Panc1 (cell line): ENCODE data around the gene WNK4. TPM values are rescaled to one million over a fixed set of nuclear protein-coding genes. Genes with fewer than 3 reads are reported as not detected.
A peak's percentile ranks its signal among the peaks of the same experiment; 100 is the strongest.

Experiments
- ATAC-seq: fragments of 200-7000 bp; cut with Tn5 transposase; 2 replicates; pipeline ENCODE4 v1.9.1; 2020; ENCODE audit warnings: mild to moderate bottlenecking, moderate library complexity
- BruUV-seq: library from RNA; stranded (reverse); fragments of 400-500 nt; replicated peaks from 2 replicates; lab custom pipeline; 2021; lab: Mats Ljungman, UMichigan
- CTCF ChIA-PET: fragments of 300-600 bp; sonication (Branson Sonifier 250); formaldehyde crosslinking; loops from one replicate; lab custom pipeline; 2022; ENCODE audit warnings: antibody characterized with exemption; lab: Charles Lee
- POLR2A ChIA-PET: fragments of 300-600 bp; sonication (Branson Sonifier 250); formaldehyde crosslinking; loops from one replicate; lab custom pipeline; 2022; ENCODE audit warnings: antibody characterized with exemption; lab: Charles Lee
- DNase-seq: peaks from one replicate; pipeline ENCODE4 v3.0.0-alpha.2; 2010; ENCODE audit warnings: low read depth, low spot score
- H3K27ac ChIP-seq: 2 replicates; pipeline ENCODE4 v1.5.1; 2011; ENCODE audit warnings: mild to moderate bottlenecking, low read length, inconsistent platforms
- H3K27me3 ChIP-seq: fragments of 200-500 bp; sonication (Bioruptor generic); 2 replicates; pipeline ENCODE4 v1.6.0; 2014; ENCODE audit warnings: low read length, inconsistent platforms; ENCODE audit not compliant: control insufficient read depth, insufficient read depth
- H3K36me3 ChIP-seq: fragments of 200-500 bp; sonication (Bioruptor generic); 2 replicates; pipeline ENCODE4 v1.5.1; 2014; ENCODE audit warnings: inconsistent platforms, mild to moderate bottlenecking, low read length, moderate library complexity; ENCODE audit not compliant: control insufficient read depth, insufficient read depth
- H3K4me1 ChIP-seq: 2 replicates; pipeline ENCODE4 v1.5.1; 2011; ENCODE audit warnings: inconsistent platforms, mild to moderate bottlenecking, low read length, moderate library complexity; ENCODE audit not compliant: control insufficient read depth, insufficient read depth
- H3K4me3 ChIP-seq, 2 experiments: 2 replicates each; pipeline ENCODE4 v1.5.1; 2011 to 2012; ENCODE audit warnings: low read depth in 2 of 2, low read length in 2 of 2, mild to moderate bottlenecking in 2 of 2, inconsistent platforms in 1 of 2, moderate library complexity in 1 of 2
- H3K9me3 ChIP-seq: fragments of 200-500 bp; sonication (Bioruptor generic); 2 replicates; pipeline ENCODE4 v1.5.1; 2014; ENCODE audit warnings: low read depth, mild to moderate bottlenecking, inconsistent platforms, low read length, moderate library complexity; ENCODE audit not compliant: control insufficient read depth, insufficient read depth
- POLR2AphosphoS5 ChIP-seq: IDR thresholded peaks from 2 replicates; pipeline ENCODE4 v1.6.1; 2012; ENCODE audit warnings: mild to moderate bottlenecking, low read depth, low read length, moderate library complexity
- SIN3A ChIP-seq: IDR thresholded peaks from 2 replicates; pipeline ENCODE4 v1.6.1; 2012; ENCODE audit warnings: low read depth, mild to moderate bottlenecking, low read length, moderate library complexity, borderline replicate concordance; ENCODE audit not compliant: insufficient read depth
- TCF7L2 ChIP-seq: IDR thresholded peaks from 2 replicates; pipeline ENCODE4 v1.6.1; 2011; ENCODE audit warnings: mild to moderate bottlenecking, low read depth, low read length, inconsistent platforms
- in situ Hi-C: cut with HindIII; loops from 2 replicates; pipeline ENCODE4 v1.10.0; 2016; ENCODE audit warnings: low sequenced_read_pairs, low pct_unique_long_range_greater_than_20kb
- intact Hi-C: fragments of 100-400 bp; cut with micrococcal nuclease; formaldehyde crosslinking; loops from one replicate; pipeline ENCODE4 v1.10.0; 2022; ENCODE audit not compliant: unreplicated experiment
- total RNA-seq: library from RNA; stranded (reverse); gene quantifications from one replicate; pipeline ENCODE4 v1.2.1, GENCODE V29; 2021; ENCODE audit not compliant: unreplicated experiment
- TF ChIP-seq, protein P1 (sequence below), 2 experiments: IDR thresholded peaks; 2 replicates each; pipeline ENCODE4 v1.6.1; 2011 to 2012; ENCODE audit warnings: low read depth in 2 of 2, control low read depth in 1 of 2, low read length in 1 of 2, mild to moderate bottlenecking in 1 of 2, moderate library complexity in 1 of 2; ENCODE audit not compliant: insufficient read depth in 1 of 2
- TF ChIP-seq, protein P2 (sequence below): fragments of 450-650 bp; IDR thresholded peaks from 2 replicates; pipeline ENCODE4 v1.5.1; 2017; ENCODE audit warnings: mild to moderate bottlenecking

The WNK4 gene
- total RNA-seq, 1 experiment from 2014 or later: 3.5 TPM

DNA sequence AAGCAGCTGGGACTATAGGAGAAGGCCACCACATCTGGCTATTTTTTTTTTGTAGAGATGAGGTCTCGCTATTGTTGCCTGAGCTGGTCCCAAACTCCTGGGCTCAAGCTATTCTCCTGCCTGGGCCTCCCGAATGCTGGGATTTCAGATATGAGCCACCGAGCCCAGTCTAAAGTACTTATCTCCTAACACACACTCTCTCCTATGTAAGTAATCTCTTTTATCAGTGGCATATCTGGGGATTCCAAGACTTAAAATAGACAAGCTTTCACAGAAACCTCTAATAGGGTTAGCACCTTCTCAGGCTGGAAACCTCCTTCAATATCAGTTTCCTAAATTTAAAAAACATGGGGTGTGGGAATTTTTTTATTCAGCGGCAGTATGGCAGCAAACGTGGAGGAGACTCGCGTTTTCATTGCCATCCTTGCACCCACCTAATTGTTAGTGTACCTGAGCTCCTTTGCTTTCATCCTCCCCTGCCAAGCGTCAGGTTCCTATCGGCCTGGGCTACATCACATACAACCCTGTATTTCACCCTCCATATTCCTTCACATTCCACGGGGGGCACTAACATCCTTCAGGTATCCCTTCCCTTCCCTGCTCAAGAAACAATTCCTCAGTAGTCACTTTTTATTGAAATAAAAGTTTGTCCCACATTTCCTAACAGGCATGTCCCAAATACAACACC is 36.7 kb upstream of the WNK4 start:
- TF ChIP-seq, protein P1, sequence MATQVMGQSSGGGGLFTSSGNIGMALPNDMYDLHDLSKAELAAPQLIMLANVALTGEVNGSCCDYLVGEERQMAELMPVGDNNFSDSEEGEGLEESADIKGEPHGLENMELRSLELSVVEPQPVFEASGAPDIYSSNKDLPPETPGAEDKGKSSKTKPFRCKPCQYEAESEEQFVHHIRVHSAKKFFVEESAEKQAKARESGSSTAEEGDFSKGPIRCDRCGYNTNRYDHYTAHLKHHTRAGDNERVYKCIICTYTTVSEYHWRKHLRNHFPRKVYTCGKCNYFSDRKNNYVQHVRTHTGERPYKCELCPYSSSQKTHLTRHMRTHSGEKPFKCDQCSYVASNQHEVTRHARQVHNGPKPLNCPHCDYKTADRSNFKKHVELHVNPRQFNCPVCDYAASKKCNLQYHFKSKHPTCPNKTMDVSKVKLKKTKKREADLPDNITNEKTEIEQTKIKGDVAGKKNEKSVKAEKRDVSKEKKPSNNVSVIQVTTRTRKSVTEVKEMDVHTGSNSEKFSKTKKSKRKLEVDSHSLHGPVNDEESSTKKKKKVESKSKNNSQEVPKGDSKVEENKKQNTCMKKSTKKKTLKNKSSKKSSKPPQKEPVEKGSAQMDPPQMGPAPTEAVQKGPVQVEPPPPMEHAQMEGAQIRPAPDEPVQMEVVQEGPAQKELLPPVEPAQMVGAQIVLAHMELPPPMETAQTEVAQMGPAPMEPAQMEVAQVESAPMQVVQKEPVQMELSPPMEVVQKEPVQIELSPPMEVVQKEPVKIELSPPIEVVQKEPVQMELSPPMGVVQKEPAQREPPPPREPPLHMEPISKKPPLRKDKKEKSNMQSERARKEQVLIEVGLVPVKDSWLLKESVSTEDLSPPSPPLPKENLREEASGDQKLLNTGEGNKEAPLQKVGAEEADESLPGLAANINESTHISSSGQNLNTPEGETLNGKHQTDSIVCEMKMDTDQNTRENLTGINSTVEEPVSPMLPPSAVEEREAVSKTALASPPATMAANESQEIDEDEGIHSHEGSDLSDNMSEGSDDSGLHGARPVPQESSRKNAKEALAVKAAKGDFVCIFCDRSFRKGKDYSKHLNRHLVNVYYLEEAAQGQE (IDR thresholded peaks at IDR 0.05; ENCODE audit: insufficient read depth in 1 of 2, low read depth in 2 of 2, low read length in 1 of 2): no peak
- TF ChIP-seq POLR2AphosphoS5 (no peak), SIN3A (no peak), TCF7L2 (no peak)
- TF ChIP-seq, protein P2, sequence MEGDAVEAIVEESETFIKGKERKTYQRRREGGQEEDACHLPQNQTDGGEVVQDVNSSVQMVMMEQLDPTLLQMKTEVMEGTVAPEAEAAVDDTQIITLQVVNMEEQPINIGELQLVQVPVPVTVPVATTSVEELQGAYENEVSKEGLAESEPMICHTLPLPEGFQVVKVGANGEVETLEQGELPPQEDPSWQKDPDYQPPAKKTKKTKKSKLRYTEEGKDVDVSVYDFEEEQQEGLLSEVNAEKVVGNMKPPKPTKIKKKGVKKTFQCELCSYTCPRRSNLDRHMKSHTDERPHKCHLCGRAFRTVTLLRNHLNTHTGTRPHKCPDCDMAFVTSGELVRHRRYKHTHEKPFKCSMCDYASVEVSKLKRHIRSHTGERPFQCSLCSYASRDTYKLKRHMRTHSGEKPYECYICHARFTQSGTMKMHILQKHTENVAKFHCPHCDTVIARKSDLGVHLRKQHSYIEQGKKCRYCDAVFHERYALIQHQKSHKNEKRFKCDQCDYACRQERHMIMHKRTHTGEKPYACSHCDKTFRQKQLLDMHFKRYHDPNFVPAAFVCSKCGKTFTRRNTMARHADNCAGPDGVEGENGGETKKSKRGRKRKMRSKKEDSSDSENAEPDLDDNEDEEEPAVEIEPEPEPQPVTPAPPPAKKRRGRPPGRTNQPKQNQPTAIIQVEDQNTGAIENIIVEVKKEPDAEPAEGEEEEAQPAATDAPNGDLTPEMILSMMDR: no peak
- Histone ChIP-seq H3K9me3 (no peaks in the 10 kb centered on the region), H3K27ac (peak overlapping the region; percentile 79), H3K27me3 (no peaks in the 10 kb centered on the region), H3K4me1 (no peaks in the 10 kb centered on the region), H3K4me3 (peak overlapping the region; percentile 58 to 70), H3K36me3 (no peaks in the 10 kb centered on the region)
- ATAC-seq: no peak
- no peak for DNase-seq
- POLR2A ChIA-PET: no interaction called here
- no TSS peak for BruUV-seq
- in situ Hi-C loops: no loop called here
- CTCF ChIA-PET: interaction anchor here (0.8 kb wide), 1 partner anchor 20 kb away, joined by 3 read pairs; no protein-coding TSS in a partner anchor
- intact Hi-C loops: no loop called here

DNA sequence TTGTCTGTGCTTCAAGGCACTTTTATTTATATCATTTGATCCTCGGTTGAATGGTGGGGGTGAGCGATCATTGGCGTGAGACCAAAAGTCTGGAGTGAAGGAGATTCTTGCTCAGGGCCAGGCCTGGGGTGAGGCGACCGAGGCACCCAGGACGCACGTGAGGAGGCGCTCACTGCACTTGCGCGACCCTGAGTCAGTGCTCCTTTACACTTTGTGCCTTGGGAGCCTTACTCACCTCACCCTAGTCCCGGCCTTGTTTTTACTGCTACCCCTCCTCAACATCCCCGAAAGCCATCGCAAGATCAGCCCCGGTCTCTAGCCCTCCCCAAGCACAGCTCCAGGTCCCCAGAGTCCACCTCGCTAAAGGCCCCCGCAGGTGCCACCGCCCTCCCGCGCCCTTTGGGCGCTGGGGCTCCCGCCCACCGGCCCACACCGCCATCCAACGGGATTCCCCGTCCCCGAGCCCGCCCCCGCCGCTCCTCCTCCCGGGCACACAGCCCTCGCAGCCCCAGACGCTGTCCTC is 36.1 kb upstream of the WNK4 start:
- H3K27ac ChIP-seq: peak overlapping the region; percentile 79
- TF ChIP-seq, protein P2: no peak
- TF ChIP-seq TCF7L2: no peak
- TF ChIP-seq, protein P1 (IDR thresholded peaks at IDR 0.05; ENCODE audit: insufficient read depth in 1 of 2, low read depth in 2 of 2, low read length in 1 of 2): no peak
- TF ChIP-seq SIN3A: no peak
- no peak for TF ChIP-seq POLR2AphosphoS5
- no peaks in the 10 kb centered on the region for H3K27me3 ChIP-seq
- DNase-seq: no peak
- intact Hi-C loops: no loop called here
- CTCF ChIA-PET: no interaction called here
- H3K4me1 ChIP-seq: no peaks in the 10 kb centered on the region
- in situ Hi-C loops: no loop called here
- peak; percentile 95 for ATAC-seq
- POLR2A ChIA-PET: no interaction called here
- peak overlapping the region; percentile 58 to 70 for H3K4me3 ChIP-seq
- no peaks in the 10 kb centered on the region for H3K9me3 ChIP-seq
- BruUV-seq: no TSS peak
- H3K36me3 ChIP-seq: no peaks in the 10 kb centered on the region
